ENCODE measurements around the gene SPTB. TPM values are rescaled to one million over a fixed set of nuclear protein-coding genes. Genes with fewer than 3 reads are reported as not detected.

SPTB gene
- total and polyA plus RNA-seq, 8 donors = 2.2 to 4.7 (median 3.3) TPM

DNA sequence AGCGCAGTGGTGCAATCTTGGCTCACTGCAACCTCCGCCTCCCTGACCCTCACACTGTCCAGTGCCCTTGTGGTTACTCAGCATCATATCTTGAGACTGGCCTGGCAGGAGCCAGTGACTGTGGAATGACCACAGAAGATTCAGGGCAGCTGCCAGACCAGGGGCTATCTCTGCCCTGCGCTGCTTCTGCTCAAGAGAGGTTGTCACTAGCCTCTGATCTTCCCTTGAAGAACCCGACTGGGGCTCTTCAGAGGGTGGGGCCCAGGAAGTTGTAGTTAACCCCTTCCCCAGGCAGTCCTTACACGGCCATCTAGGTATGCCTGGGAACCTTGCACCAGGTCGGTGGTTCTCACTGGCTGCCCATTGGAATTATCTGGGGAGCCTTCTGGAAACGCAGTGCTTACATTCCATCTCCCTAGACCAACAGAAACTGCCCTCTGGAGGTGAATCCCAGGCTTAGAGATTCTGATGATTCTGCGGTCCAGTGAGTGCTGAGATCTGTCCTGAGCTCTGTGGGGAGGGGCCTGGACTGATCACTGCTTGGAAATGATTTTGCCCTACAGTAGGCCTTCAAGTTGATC lies 134.1 kb downstream of the SPTB start:
- peaks cover 0 to 69% of the 10 kb centered on the region in 2 donors for H3K36me3 ChIP-seq
- DNase-seq = no peak
- TF ChIP-seq, protein P1, sequence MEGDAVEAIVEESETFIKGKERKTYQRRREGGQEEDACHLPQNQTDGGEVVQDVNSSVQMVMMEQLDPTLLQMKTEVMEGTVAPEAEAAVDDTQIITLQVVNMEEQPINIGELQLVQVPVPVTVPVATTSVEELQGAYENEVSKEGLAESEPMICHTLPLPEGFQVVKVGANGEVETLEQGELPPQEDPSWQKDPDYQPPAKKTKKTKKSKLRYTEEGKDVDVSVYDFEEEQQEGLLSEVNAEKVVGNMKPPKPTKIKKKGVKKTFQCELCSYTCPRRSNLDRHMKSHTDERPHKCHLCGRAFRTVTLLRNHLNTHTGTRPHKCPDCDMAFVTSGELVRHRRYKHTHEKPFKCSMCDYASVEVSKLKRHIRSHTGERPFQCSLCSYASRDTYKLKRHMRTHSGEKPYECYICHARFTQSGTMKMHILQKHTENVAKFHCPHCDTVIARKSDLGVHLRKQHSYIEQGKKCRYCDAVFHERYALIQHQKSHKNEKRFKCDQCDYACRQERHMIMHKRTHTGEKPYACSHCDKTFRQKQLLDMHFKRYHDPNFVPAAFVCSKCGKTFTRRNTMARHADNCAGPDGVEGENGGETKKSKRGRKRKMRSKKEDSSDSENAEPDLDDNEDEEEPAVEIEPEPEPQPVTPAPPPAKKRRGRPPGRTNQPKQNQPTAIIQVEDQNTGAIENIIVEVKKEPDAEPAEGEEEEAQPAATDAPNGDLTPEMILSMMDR (IDR thresholded peaks at IDR 0.05) = no peak
- no peak overlapping the region for H3K27ac ChIP-seq
- no peak overlapping the region for H3K4me3 ChIP-seq
- peaks cover 0 to 8% of the 10 kb centered on the region in 2 donors for H3K4me1 ChIP-seq
- peak; percentile 25 for ATAC-seq
- intact Hi-C loops (cut with DNase I) = no loop called here
- H3K27me3 ChIP-seq = no peaks in the 10 kb centered on the region
- H3K9me3 ChIP-seq = no peaks in the 10 kb centered on the region

DNA sequence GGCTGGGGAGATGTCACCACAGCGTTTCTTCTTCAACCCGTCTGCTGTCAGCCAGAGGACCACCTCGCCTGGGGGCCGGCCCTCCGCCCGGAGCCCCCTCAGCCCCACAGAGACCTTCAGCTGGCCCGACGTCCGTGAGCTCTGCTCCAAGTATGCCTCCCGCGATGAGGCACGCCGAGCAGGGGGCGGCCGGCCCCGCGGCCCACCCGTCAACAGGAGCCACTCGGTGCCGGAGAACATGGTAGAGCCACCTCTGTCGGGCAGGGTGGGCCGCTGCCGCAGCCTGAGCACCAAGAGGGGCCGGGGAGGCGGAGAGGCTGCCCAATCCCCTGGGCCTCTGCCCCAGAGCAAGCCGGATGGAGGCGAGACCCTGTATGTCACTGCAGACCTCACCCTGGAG lies 136.6 kb downstream of the SPTB start:
- Histone ChIP-seq H3K27ac (no peak overlapping the region), H3K27me3 (no peaks in the 10 kb centered on the region), H3K36me3 (peaks cover 0 to 78% of the 10 kb centered on the region in 2 donors), H3K9me3 (no peaks in the 10 kb centered on the region), H3K4me3 (no peak overlapping the region), H3K4me1 (peaks cover 0 to 8% of the 10 kb centered on the region in 2 donors)
- DNase-seq (no peak), ATAC-seq (no peak)
- TF ChIP-seq, protein P1 (IDR thresholded peaks at IDR 0.05) = no peak
- intact Hi-C loops (cut with DNase I) = no loop called here

DNA sequence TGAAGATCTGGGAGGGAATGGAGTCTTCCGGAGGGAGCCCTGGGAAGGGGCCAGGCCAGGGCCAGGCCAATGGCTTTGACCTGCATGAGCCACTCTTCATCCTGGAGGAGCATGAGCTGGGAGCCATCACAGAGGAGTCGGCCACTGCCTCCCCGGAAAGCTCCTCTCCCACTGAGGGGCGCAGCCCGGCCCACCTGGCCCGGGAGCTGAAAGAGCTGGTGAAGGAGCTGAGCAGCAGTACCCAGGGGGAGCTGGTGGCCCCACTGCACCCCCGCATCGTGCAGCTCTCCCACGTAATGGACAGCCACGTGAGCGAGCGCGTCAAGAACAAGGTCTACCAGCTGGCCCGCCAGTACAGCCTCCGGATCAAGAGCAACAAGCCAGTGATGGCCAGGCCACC lies 137.7 kb downstream of the SPTB start:
- Histone ChIP-seq H3K4me1 (peaks cover 0 to 8% of the 10 kb centered on the region in 2 donors), H3K4me3 (no peak overlapping the region), H3K27ac (no peak overlapping the region), H3K36me3 (peaks cover 0 to 81% of the 10 kb centered on the region in 2 donors), H3K9me3 (no peaks in the 10 kb centered on the region), H3K27me3 (no peaks in the 10 kb centered on the region)
- no peak for DNase-seq
- ATAC-seq = no peak
- intact Hi-C loops (cut with DNase I) = no loop called here
- TF ChIP-seq, protein P1 (IDR thresholded peaks at IDR 0.05) = no peak

GRCh38 chr14:64741200-64741599 lies 138.5 kb downstream of the SPTB start:
- no peaks in the 10 kb centered on the region for H3K9me3 ChIP-seq
- no peak for DNase-seq
- no peak for ATAC-seq
- peaks cover 0 to 86% of the 10 kb centered on the region in 2 donors for H3K36me3 ChIP-seq
- no peak overlapping the region for H3K27ac ChIP-seq
- H3K4me3 ChIP-seq = no peak overlapping the region
- H3K4me1 ChIP-seq = peaks cover 0 to 8% of the 10 kb centered on the region in 2 donors
- intact Hi-C loops (cut with DNase I) = no loop called here
- TF ChIP-seq, protein P1 (IDR thresholded peaks at IDR 0.05) = no peak
- H3K27me3 ChIP-seq = no peaks in the 10 kb centered on the region

- DNase-seq (no peak), ATAC-seq (no peak)
- Histone ChIP-seq H3K27ac (no peak overlapping the region), H3K9me3 (no peaks in the 10 kb centered on the region), H3K4me3 (no peak overlapping the region), H3K4me1 (no peaks in the 10 kb centered on the region), H3K36me3 (peaks cover 0 to 71% of the 10 kb centered on the region in 2 donors), H3K27me3 (no peaks in the 10 kb centered on the region)
- intact Hi-C loops (cut with DNase I) = no loop called here
- TF ChIP-seq, protein P1 (IDR thresholded peaks at IDR 0.05) = no peak
Observed at GRCh38 chr14:64738281-64738804, 141.4 kb downstream of the SPTB start.
